Measurements from ENCODE around the gene C6orf132.

The C6orf132 gene

GRCh38 chr6:42071881-42072583 lies 70.4 kb downstream of the C6orf132 start:
- DNase-seq, result no peak

- no peak for DNase-seq
These were observed 73.4 kb downstream of the C6orf132 start for GRCh38 chr6:42068872-42069522.

DNA sequence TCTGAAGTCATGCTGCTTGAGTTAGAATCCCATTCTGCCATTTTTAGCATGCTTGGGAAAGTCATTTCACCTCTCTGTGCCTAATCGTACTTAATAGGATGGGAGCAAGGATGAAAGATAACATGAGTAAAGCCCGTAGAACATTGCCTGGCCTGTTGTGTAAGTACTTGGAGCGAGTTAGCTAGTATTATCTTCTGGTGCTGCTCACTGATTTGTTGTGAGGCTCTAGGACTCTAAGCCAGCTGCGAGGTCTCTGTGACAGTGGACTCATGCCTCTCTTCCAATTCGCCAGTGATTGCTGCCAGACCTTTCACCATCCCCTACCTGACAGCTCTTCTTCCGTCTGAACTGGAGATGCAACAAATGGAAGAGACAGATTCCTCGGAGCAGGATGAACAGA lies 74.2 kb downstream of the C6orf132 start:
- no peak for DNase-seq

DNA sequence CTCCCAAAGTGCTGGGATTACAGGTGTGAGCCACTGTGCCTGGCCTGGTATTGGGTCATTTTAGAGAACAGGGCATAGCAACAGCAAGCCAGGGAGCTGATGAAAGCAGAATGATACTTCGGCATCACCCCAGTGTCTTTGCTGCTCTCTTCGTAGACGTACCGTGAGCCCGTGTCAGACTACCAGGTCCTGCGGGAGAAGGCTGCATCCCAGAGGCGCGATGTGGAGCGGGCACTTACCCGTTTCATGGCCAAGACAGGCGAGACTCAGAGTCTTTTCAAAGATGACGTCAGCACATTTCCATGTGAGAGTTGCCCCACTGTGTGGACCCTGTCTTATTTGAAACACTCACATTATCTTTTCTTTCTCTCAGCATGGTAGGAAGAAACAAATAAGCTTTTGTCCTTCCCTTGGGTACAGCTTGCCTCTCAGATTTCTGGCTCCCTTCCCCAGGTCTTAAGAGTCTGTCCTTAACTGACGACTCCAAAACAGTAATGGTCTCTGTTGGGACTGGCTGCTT lies 76.2 kb downstream of the C6orf132 start:
- no peak for DNase-seq

DNA sequence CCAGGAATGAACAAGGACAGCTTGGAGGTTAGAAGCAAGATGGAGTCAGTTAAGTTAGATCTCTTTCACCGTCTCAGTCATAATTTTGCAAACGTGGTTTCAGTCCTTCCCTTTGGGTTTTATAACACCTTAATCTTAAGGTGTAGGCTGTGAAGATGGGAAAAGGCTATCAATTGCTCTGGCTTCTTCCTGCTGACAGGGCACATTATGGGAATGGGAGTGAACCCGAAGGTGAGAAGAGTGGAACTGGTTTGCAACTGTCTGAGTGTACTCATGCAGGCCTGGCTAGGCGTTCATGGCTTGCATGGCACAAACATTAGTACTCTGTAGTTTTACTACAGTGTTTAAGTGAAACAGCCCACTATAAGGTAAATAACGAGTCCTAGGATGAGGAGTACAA lies 82.7 kb downstream of the C6orf132 start:
- no peak for DNase-seq

- DNase-seq, result no peak
These were observed 88.8 kb downstream of the C6orf132 start for GRCh38 chr6:42053601-42054000.

DNA sequence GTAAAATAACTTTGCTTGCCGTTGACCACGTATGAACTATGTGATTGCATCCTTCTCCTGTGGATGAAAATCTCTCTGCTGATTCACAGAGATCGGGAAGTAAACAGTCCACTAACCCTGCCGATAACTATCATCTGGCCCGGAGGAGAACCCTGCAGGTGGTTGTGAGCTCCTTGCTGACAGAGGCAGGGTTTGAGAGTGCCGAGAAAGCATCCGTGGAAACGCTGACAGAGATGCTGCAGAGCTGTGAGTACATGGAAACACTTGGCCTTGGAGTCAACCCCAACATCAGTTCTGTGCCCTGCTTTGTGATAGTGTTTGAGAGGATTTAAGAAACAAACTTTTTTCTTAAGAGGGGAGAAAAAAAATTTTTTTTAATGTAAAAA lies 91.2 kb downstream of the C6orf132 start:
- no peak for DNase-seq

All from effector CD8-positive, alpha-beta T cell (primary cell).